Measurements from ENCODE around the gene KCNH4.

The KCNH4 gene

GRCh38 chr17:42180411-42180921 is 476 bp downstream of the KCNH4 start:
- no peak overlapping the region for H3K4me3 ChIP-seq (ENCODE audit: low read length)
- H3K27me3 ChIP-seq (ENCODE audit: control insufficient read depth, insufficient read depth, low read length) = peaks cover 15% of the 10 kb centered on the region

GRCh38 chr17:42179911-42180410 is 981 bp downstream of the KCNH4 start:
- H3K4me3 ChIP-seq (ENCODE audit: low read length) = no peak overlapping the region

More at GRCh38 chr17:42180411-42180921, 476 bp downstream of the KCNH4 start:
- no peaks in the 10 kb centered on the region for H3K36me3 ChIP-seq (ENCODE audit: control insufficient read depth, insufficient read depth, low read length)
- H3K27ac ChIP-seq (ENCODE audit: low read depth, low read length) = no peak overlapping the region
- no peak overlapping the region for H3K9ac ChIP-seq (ENCODE audit: low read length)
- H3K4me1 ChIP-seq (ENCODE audit: control insufficient read depth, insufficient read depth, low read length) = peaks cover 9% of the 10 kb centered on the region

GRCh38 chr17:42179335-42179734 is 1.6 kb downstream of the KCNH4 start:
- Histone ChIP-seq H3K4me3 (ENCODE audit: low read length) (no peak overlapping the region), H3K27me3 (ENCODE audit: control insufficient read depth, insufficient read depth, low read length) (peaks cover 15% of the 10 kb centered on the region), H3K27ac (ENCODE audit: low read depth, low read length) (no peak overlapping the region), H3K4me1 (ENCODE audit: control insufficient read depth, insufficient read depth, low read length) (peaks cover 5% of the 10 kb centered on the region), H3K36me3 (ENCODE audit: control insufficient read depth, insufficient read depth, low read length) (no peaks in the 10 kb centered on the region), H3K9ac (ENCODE audit: low read length) (no peak overlapping the region)

More at GRCh38 chr17:42179911-42180410, 981 bp downstream of the KCNH4 start:
- no peak overlapping the region for H3K27ac ChIP-seq (ENCODE audit: low read depth, low read length)
- H3K36me3 ChIP-seq (ENCODE audit: control insufficient read depth, insufficient read depth, low read length) = no peaks in the 10 kb centered on the region
- H3K4me1 ChIP-seq (ENCODE audit: control insufficient read depth, insufficient read depth, low read length) = peaks cover 9% of the 10 kb centered on the region
- peaks cover 15% of the 10 kb centered on the region for H3K27me3 ChIP-seq (ENCODE audit: control insufficient read depth, insufficient read depth, low read length)
- H3K9ac ChIP-seq (ENCODE audit: low read length) = no peak overlapping the region

GRCh38 chr17:42178817-42179216 is 2.1 kb downstream of the KCNH4 start:
- H3K27ac ChIP-seq (ENCODE audit: low read depth, low read length) = no peak overlapping the region
- no peaks in the 10 kb centered on the region for H3K36me3 ChIP-seq (ENCODE audit: control insufficient read depth, insufficient read depth, low read length)
- H3K4me1 ChIP-seq (ENCODE audit: control insufficient read depth, insufficient read depth, low read length) = peaks cover 4% of the 10 kb centered on the region
- no peak overlapping the region for H3K9ac ChIP-seq (ENCODE audit: low read length)
- H3K4me3 ChIP-seq (ENCODE audit: low read length) = no peak overlapping the region
- peaks cover 15% of the 10 kb centered on the region for H3K27me3 ChIP-seq (ENCODE audit: control insufficient read depth, insufficient read depth, low read length)

- Histone ChIP-seq H3K36me3 (ENCODE audit: control insufficient read depth, insufficient read depth, low read length) (no peaks in the 10 kb centered on the region), H3K27ac (ENCODE audit: low read depth, low read length) (no peak overlapping the region), H3K27me3 (ENCODE audit: control insufficient read depth, insufficient read depth, low read length) (peaks cover 15% of the 10 kb centered on the region), H3K9ac (ENCODE audit: low read length) (no peak overlapping the region), H3K4me1 (ENCODE audit: control insufficient read depth, insufficient read depth, low read length) (no peaks in the 10 kb centered on the region), H3K4me3 (ENCODE audit: low read length) (no peak overlapping the region)
Observed at GRCh38 chr17:42177684-42178083, 3.3 kb downstream of the KCNH4 start.

- Histone ChIP-seq H3K27ac (ENCODE audit: low read depth, low read length) (no peak overlapping the region), H3K4me3 (ENCODE audit: low read length) (no peak overlapping the region), H3K4me1 (ENCODE audit: control insufficient read depth, insufficient read depth, low read length) (no peaks in the 10 kb centered on the region), H3K27me3 (ENCODE audit: control insufficient read depth, insufficient read depth, low read length) (peaks cover 2% of the 10 kb centered on the region), H3K9ac (ENCODE audit: low read length) (no peak overlapping the region), H3K36me3 (ENCODE audit: control insufficient read depth, insufficient read depth, low read length) (no peaks in the 10 kb centered on the region)
Observed at GRCh38 chr17:42174126-42174783, 6.7 kb downstream of the KCNH4 start.

GRCh38 chr17:42171831-42172230 is 9.1 kb downstream of the KCNH4 start:
- H3K9ac ChIP-seq (ENCODE audit: low read length) = no peak overlapping the region
- no peak overlapping the region for H3K4me3 ChIP-seq (ENCODE audit: low read length)
- no peak overlapping the region for H3K27ac ChIP-seq (ENCODE audit: low read depth, low read length)
- no peaks in the 10 kb centered on the region for H3K4me1 ChIP-seq (ENCODE audit: control insufficient read depth, insufficient read depth, low read length)
- no peaks in the 10 kb centered on the region for H3K36me3 ChIP-seq (ENCODE audit: control insufficient read depth, insufficient read depth, low read length)
- H3K27me3 ChIP-seq (ENCODE audit: control insufficient read depth, insufficient read depth, low read length) = no peaks in the 10 kb centered on the region

- Histone ChIP-seq H3K9ac (ENCODE audit: low read length) (no peak overlapping the region), H3K4me3 (ENCODE audit: low read length) (no peak overlapping the region), H3K27ac (ENCODE audit: low read depth, low read length) (no peak overlapping the region)
Observed at GRCh38 chr17:42169351-42169750, 11.6 kb downstream of the KCNH4 start.

GRCh38 chr17:42167807-42168206 is 13.1 kb downstream of the KCNH4 start:
- no peak overlapping the region for H3K4me3 ChIP-seq (ENCODE audit: low read length)
- no peaks in the 10 kb centered on the region for H3K4me1 ChIP-seq (ENCODE audit: control insufficient read depth, insufficient read depth, low read length)
- no peak overlapping the region for H3K9ac ChIP-seq (ENCODE audit: low read length)
- H3K27ac ChIP-seq (ENCODE audit: low read depth, low read length) = no peak overlapping the region
- H3K36me3 ChIP-seq (ENCODE audit: control insufficient read depth, insufficient read depth, low read length) = no peaks in the 10 kb centered on the region
- H3K27me3 ChIP-seq (ENCODE audit: control insufficient read depth, insufficient read depth, low read length) = no peaks in the 10 kb centered on the region

More at GRCh38 chr17:42169351-42169750, 11.6 kb downstream of the KCNH4 start:
- H3K4me1 ChIP-seq (ENCODE audit: control insufficient read depth, insufficient read depth, low read length) = no peaks in the 10 kb centered on the region
- no peaks in the 10 kb centered on the region for H3K36me3 ChIP-seq (ENCODE audit: control insufficient read depth, insufficient read depth, low read length)
- no peaks in the 10 kb centered on the region for H3K27me3 ChIP-seq (ENCODE audit: control insufficient read depth, insufficient read depth, low read length)

GRCh38 chr17:42166196-42166763 is 14.7 kb downstream of the KCNH4 start:
- Histone ChIP-seq H3K36me3 (ENCODE audit: control insufficient read depth, insufficient read depth, low read length) (no peaks in the 10 kb centered on the region), H3K9ac (ENCODE audit: low read length) (no peak overlapping the region), H3K27ac (ENCODE audit: low read depth, low read length) (no peak overlapping the region), H3K4me3 (ENCODE audit: low read length) (no peak overlapping the region), H3K4me1 (ENCODE audit: control insufficient read depth, insufficient read depth, low read length) (no peaks in the 10 kb centered on the region), H3K27me3 (ENCODE audit: control insufficient read depth, insufficient read depth, low read length) (no peaks in the 10 kb centered on the region)

GRCh38 chr17:42165751-42166150 is 15.2 kb downstream of the KCNH4 start:
- H3K27me3 ChIP-seq (ENCODE audit: control insufficient read depth, insufficient read depth, low read length) = no peaks in the 10 kb centered on the region
- H3K4me1 ChIP-seq (ENCODE audit: control insufficient read depth, insufficient read depth, low read length) = no peaks in the 10 kb centered on the region
- H3K4me3 ChIP-seq (ENCODE audit: low read length) = no peak overlapping the region
- H3K9ac ChIP-seq (ENCODE audit: low read length) = no peak overlapping the region
- H3K36me3 ChIP-seq (ENCODE audit: control insufficient read depth, insufficient read depth, low read length) = no peaks in the 10 kb centered on the region
- no peak overlapping the region for H3K27ac ChIP-seq (ENCODE audit: low read depth, low read length)

GRCh38 chr17:42163696-42164407 is 17.1 kb downstream of the KCNH4 start:
- Histone ChIP-seq H3K4me1 (ENCODE audit: control insufficient read depth, insufficient read depth, low read length) (no peaks in the 10 kb centered on the region), H3K27me3 (ENCODE audit: control insufficient read depth, insufficient read depth, low read length) (no peaks in the 10 kb centered on the region), H3K9ac (ENCODE audit: low read length) (no peak overlapping the region), H3K27ac (ENCODE audit: low read depth, low read length) (no peak overlapping the region), H3K36me3 (ENCODE audit: control insufficient read depth, insufficient read depth, low read length) (no peaks in the 10 kb centered on the region), H3K4me3 (ENCODE audit: low read length) (no peak overlapping the region)
